Posterior cingulate gyrus (tissue), 11 donors: ENCODE results near the gene ARHGAP26.

Source experiments
- DNase-seq, 10 donors: peaks; one replicate each; pipeline versions ENCODE4 v3.0.0 to v3.0.0-alpha.2; 2020 to 2021; ENCODE audit warnings: mixed read lengths in 3 of 10
- intact Hi-C: fragments of 100-400 bp; cut with DNase I; formaldehyde crosslinking; loops from one replicate; pipeline ENCODE4 v1.15.1; 2023

ARHGAP26 gene

GRCh38 chr5:142769793-142770649, at the start of gene ARHGAP26:
ARHGAP26 (plus strand) TSS chr5:142770377; CDS start chr5:142770762, 385 bp downstream.
- DNase-seq = peak; percentile 94 to 100 (median 98)
- intact Hi-C loops = loop anchor here (5.0 kb wide), 1 partner anchor 58 kb away; no protein-coding TSS in a partner anchor

- peak in 6 of 10 donors; percentile 37 to 90 (median 73) for DNase-seq
- intact Hi-C loops = no loop called here
Observed at GRCh38 chr5:142720641-142721271, 49.4 kb upstream of the ARHGAP26 start.

GRCh38 chr5:142722146-142722545, 48.0 kb upstream of the ARHGAP26 start:
- no peak for DNase-seq
- intact Hi-C loops = no loop called here

GRCh38 chr5:142722896-142723295, 47.3 kb upstream of the ARHGAP26 start:
- DNase-seq = no peak
- intact Hi-C loops = no loop called here

- intact Hi-C loops = no loop called here
- no peak for DNase-seq
Observed at GRCh38 chr5:142724821-142725220, 45.4 kb upstream of the ARHGAP26 start.

- intact Hi-C loops = no loop called here
- no peak for DNase-seq
Observed at GRCh38 chr5:142725231-142726187, 44.7 kb upstream of the ARHGAP26 start.

GRCh38 chr5:142726188-142726731, 43.9 kb upstream of the ARHGAP26 start:
- intact Hi-C loops = no loop called here
- DNase-seq = no peak

- DNase-seq = no peak
- intact Hi-C loops = no loop called here
Observed at GRCh38 chr5:142727735-142728047, 42.5 kb upstream of the ARHGAP26 start.

GRCh38 chr5:142735323-142736246, 34.6 kb upstream of the ARHGAP26 start:
- intact Hi-C loops = no loop called here
- DNase-seq = no peak

- no peak for DNase-seq
- intact Hi-C loops = no loop called here
Observed at GRCh38 chr5:142736247-142736632, 33.9 kb upstream of the ARHGAP26 start.

GRCh38 chr5:142737179-142737578, 33.0 kb upstream of the ARHGAP26 start:
- DNase-seq = no peak
- intact Hi-C loops = no loop called here

- DNase-seq = no peak
- intact Hi-C loops = no loop called here
Observed at GRCh38 chr5:142740474-142741242, 29.5 kb upstream of the ARHGAP26 start.

- intact Hi-C loops = no loop called here
- no peak for DNase-seq
Observed at GRCh38 chr5:142743592-142744441, 26.4 kb upstream of the ARHGAP26 start.

GRCh38 chr5:142745268-142745667, 24.9 kb upstream of the ARHGAP26 start:
- no peak for DNase-seq
- intact Hi-C loops = no loop called here

- intact Hi-C loops = no loop called here
- no peak for DNase-seq
Observed at GRCh38 chr5:142746532-142747433, 23.4 kb upstream of the ARHGAP26 start.

- no peak for DNase-seq
- intact Hi-C loops = loop anchor here (1.0 kb wide), 1 partner anchor 132 kb away; no protein-coding TSS in a partner anchor
Observed at GRCh38 chr5:142748132-142748531, 22.0 kb upstream of the ARHGAP26 start.
